ENCODE data around the gene SFRP5. TPM values are rescaled to one million over a fixed set of nuclear protein-coding genes. Genes with fewer than 3 reads are reported as not detected.

The SFRP5 gene
- total and polyA plus RNA-seq, 4 donors: 0.36 to 8.8 (median 2.6) TPM

DNA sequence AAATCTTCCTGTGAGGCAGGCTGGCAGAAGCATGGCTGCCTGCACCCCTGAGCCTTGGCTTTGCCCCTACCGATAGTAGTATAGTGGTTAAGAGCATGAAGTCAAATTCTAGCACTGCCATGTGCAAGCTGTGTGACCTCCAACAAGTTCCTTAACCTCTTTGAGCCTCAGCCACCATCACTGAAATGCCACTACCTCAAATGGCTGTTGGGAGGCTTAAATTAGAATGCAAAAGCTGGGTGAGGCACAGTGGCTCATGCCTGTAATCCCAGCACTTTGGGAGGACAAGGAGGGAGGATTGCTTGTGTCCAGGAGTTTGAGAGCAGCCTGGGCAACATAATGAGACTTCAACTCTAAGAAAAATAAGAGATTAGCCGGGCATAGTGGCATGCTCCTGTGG is 8.4 kb downstream of the SFRP5 start:
- intact Hi-C loops (cut with DNase I): no loop called here

GRCh38 chr10:97762816-97763215 is 9.0 kb downstream of the SFRP5 start:
- DNase-seq (peak in 1 of 2 donors; percentile 51), ATAC-seq (ENCODE audit: low FRiP score) (no peak)
- H3K9me3 ChIP-seq (ENCODE audit: control insufficient read depth, low read length): no peaks in the 10 kb centered on the region
- no peaks in the 10 kb centered on the region for H3K36me3 ChIP-seq (ENCODE audit: control insufficient read depth in 1 of 2, insufficient read depth in 2 of 2, low read length in 1 of 2)
- no peak overlapping the region for H3K27ac ChIP-seq (ENCODE audit: low read depth in 1 of 2, low read length in 2 of 2)
- WGBS, 2 donors: 50 to 58% methylated on average over 4 to 5 of the region's 5 CpGs
- no peaks in the 10 kb centered on the region for H3K4me1 ChIP-seq (ENCODE audit: control insufficient read depth in 1 of 2, insufficient read depth in 2 of 2, low read length in 2 of 2)
- intact Hi-C loops (cut with DNase I): no loop called here
- H3K4me3 ChIP-seq (ENCODE audit: low read length in 2 of 2): no peak overlapping the region
- H3K27me3 ChIP-seq (ENCODE audit: control insufficient read depth in 1 of 2, insufficient read depth in 2 of 2, low read length in 1 of 2): no peaks in the 10 kb centered on the region

More for the DNA sequence above, 8.4 kb downstream of the SFRP5 start:
- no peak overlapping the region for H3K27ac ChIP-seq (ENCODE audit: low read depth in 1 of 2, low read length in 2 of 2)
- H3K4me1 ChIP-seq (ENCODE audit: control insufficient read depth in 1 of 2, insufficient read depth in 2 of 2, low read length in 2 of 2): no peaks in the 10 kb centered on the region
- 77 to 81% methylated on average over 2 of the region's 2 CpGs for WGBS, 2 donors
- ATAC-seq (ENCODE audit: low FRiP score) (no peak), DNase-seq (no peak)
- H3K36me3 ChIP-seq (ENCODE audit: control insufficient read depth in 1 of 2, insufficient read depth in 2 of 2, low read length in 1 of 2): no peaks in the 10 kb centered on the region
- H3K27me3 ChIP-seq (ENCODE audit: control insufficient read depth in 1 of 2, insufficient read depth in 2 of 2, low read length in 1 of 2): no peaks in the 10 kb centered on the region
- H3K4me3 ChIP-seq (ENCODE audit: low read length in 2 of 2): no peak overlapping the region
- H3K9me3 ChIP-seq (ENCODE audit: control insufficient read depth, low read length): no peaks in the 10 kb centered on the region

DNA sequence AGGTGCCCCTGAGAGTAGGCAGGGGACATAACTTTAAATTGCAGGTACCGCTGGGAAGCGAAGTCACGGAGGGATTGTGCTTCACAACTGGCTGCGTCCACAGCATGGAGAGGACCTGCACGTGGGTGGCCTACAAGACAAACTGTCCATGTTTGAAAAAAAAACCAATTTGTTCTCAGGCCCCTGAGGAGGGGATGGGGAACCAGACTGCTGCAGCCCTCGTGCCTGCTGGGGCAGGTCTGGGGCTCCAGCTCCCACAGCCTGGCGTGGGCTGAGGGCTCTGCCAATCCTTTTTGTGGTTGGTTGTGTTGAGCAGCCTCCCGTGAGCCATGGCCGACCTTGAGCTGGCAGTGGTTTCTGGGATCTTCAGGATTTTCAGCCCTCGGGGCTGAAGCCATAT is 9.7 kb downstream of the SFRP5 start:
- DNase-seq (peak in 1 of 2 donors; percentile 54), ATAC-seq (ENCODE audit: low FRiP score) (no peak)
- H3K9me3 ChIP-seq (ENCODE audit: control insufficient read depth, low read length): no peaks in the 10 kb centered on the region
- 81 to 89% methylated on average over 10 of the region's 10 CpGs for WGBS, 2 donors
- no peak overlapping the region for H3K27ac ChIP-seq (ENCODE audit: low read depth in 1 of 2, low read length in 2 of 2)
- no peaks in the 10 kb centered on the region for H3K27me3 ChIP-seq (ENCODE audit: control insufficient read depth in 1 of 2, insufficient read depth in 2 of 2, low read length in 1 of 2)
- peaks cover 0 to 3% of the 10 kb centered on the region in 2 donors for H3K36me3 ChIP-seq (ENCODE audit: control insufficient read depth in 1 of 2, insufficient read depth in 2 of 2, low read length in 1 of 2)
- H3K4me1 ChIP-seq (ENCODE audit: control insufficient read depth in 1 of 2, insufficient read depth in 2 of 2, low read length in 2 of 2): no peaks in the 10 kb centered on the region
- no peak overlapping the region for H3K4me3 ChIP-seq (ENCODE audit: low read length in 2 of 2)
- intact Hi-C loops (cut with DNase I): no loop called here

DNA sequence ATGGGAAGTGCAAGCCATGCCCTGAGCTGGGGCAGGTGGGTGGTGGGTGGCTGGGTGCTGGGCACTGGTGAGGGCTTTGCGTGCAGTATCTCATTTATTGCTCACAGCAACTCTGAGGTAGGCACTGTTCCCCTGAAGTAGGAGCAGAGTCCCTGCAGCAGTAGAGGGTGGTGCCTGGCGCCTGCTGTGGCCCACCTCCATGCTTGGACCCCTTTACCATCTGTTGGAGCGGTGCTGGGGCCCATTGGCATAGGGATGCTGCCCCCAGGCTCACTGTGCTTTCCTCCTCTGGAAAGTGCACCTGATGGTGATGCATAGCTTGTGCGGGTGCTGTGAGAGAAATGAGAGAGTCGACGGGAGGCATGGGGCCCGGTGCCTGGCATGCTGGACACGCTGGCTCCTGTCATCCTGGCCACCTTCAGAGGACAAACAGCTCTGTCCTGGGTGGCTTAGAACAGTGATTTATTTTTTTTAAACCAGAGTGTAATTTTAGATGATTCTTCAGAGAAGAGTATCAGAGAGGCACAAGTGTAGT is 10.4 kb downstream of the SFRP5 start:
- Histone ChIP-seq H3K4me1 (ENCODE audit: control insufficient read depth in 1 of 2, insufficient read depth in 2 of 2, low read length in 2 of 2) (no peaks in the 10 kb centered on the region), H3K4me3 (ENCODE audit: low read length in 2 of 2) (no peak overlapping the region), H3K9me3 (ENCODE audit: control insufficient read depth, low read length) (no peaks in the 10 kb centered on the region), H3K27ac (ENCODE audit: low read depth in 1 of 2, low read length in 2 of 2) (no peak overlapping the region), H3K27me3 (ENCODE audit: control insufficient read depth in 1 of 2, insufficient read depth in 2 of 2, low read length in 1 of 2) (no peaks in the 10 kb centered on the region), H3K36me3 (ENCODE audit: control insufficient read depth in 1 of 2, insufficient read depth in 2 of 2, low read length in 1 of 2) (peaks cover 0 to 5% of the 10 kb centered on the region in 2 donors)
- intact Hi-C loops (cut with DNase I): no loop called here
- no peak for ATAC-seq (ENCODE audit: low FRiP score)
- peak; percentile 35 to 61 for DNase-seq
- 91% methylated on average over 8 of the region's 8 CpGs for WGBS, 2 donors

- DNase-seq: peak; percentile 30 to 62
- Histone ChIP-seq H3K27ac (ENCODE audit: low read depth in 1 of 2, low read length in 2 of 2) (no peak overlapping the region), H3K36me3 (ENCODE audit: control insufficient read depth in 1 of 2, insufficient read depth in 2 of 2, low read length in 1 of 2) (peaks cover 0 to 5% of the 10 kb centered on the region in 2 donors), H3K27me3 (ENCODE audit: control insufficient read depth in 1 of 2, insufficient read depth in 2 of 2, low read length in 1 of 2) (no peaks in the 10 kb centered on the region), H3K9me3 (ENCODE audit: control insufficient read depth, low read length) (no peaks in the 10 kb centered on the region), H3K4me3 (ENCODE audit: low read length in 2 of 2) (no peak overlapping the region), H3K4me1 (ENCODE audit: control insufficient read depth in 1 of 2, insufficient read depth in 2 of 2, low read length in 2 of 2) (no peaks in the 10 kb centered on the region)
- no peak for ATAC-seq (ENCODE audit: low FRiP score)
- WGBS, 2 donors: 91 to 92% methylated on average over 11 of the region's 11 CpGs
- intact Hi-C loops (cut with DNase I): no loop called here
Observed at GRCh38 chr10:97760461-97761257, 11.1 kb downstream of the SFRP5 start.

DNA sequence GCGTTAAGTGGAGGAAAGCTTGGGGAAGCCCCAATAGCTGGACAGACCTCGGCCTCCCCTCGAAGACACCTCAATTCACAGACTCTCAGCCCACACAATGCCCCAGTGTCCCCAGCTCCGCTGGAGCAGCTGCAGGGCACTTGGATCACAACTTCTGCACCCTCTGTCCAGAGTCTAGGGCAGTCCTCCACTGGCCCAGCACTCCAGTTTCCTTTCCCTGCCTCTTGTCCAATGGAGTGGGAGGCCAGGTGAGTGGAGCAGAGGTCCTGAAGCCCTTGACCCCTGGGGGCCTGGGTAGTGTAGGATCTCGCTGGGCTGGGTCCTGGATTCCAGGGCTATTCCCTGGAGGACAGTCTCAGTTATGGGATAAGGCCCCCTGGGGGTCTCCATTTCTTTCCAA is 11.9 kb downstream of the SFRP5 start:
- intact Hi-C loops (cut with DNase I): no loop called here
- Histone ChIP-seq H3K9me3 (ENCODE audit: control insufficient read depth, low read length) (no peaks in the 10 kb centered on the region), H3K27ac (ENCODE audit: low read depth in 1 of 2, low read length in 2 of 2) (no peak overlapping the region), H3K4me3 (ENCODE audit: low read length in 2 of 2) (no peak overlapping the region), H3K27me3 (ENCODE audit: control insufficient read depth in 1 of 2, insufficient read depth in 2 of 2, low read length in 1 of 2) (no peaks in the 10 kb centered on the region), H3K36me3 (ENCODE audit: control insufficient read depth in 1 of 2, insufficient read depth in 2 of 2, low read length in 1 of 2) (peaks cover 3 to 5% of the 10 kb centered on the region in 2 donors), H3K4me1 (ENCODE audit: control insufficient read depth in 1 of 2, insufficient read depth in 2 of 2, low read length in 2 of 2) (no peaks in the 10 kb centered on the region)
- ATAC-seq (ENCODE audit: low FRiP score) (no peak), DNase-seq (peak; percentile 22 to 27)
- WGBS, 2 donors: 74 to 78% methylated on average over 5 of the region's 5 CpGs

DNA sequence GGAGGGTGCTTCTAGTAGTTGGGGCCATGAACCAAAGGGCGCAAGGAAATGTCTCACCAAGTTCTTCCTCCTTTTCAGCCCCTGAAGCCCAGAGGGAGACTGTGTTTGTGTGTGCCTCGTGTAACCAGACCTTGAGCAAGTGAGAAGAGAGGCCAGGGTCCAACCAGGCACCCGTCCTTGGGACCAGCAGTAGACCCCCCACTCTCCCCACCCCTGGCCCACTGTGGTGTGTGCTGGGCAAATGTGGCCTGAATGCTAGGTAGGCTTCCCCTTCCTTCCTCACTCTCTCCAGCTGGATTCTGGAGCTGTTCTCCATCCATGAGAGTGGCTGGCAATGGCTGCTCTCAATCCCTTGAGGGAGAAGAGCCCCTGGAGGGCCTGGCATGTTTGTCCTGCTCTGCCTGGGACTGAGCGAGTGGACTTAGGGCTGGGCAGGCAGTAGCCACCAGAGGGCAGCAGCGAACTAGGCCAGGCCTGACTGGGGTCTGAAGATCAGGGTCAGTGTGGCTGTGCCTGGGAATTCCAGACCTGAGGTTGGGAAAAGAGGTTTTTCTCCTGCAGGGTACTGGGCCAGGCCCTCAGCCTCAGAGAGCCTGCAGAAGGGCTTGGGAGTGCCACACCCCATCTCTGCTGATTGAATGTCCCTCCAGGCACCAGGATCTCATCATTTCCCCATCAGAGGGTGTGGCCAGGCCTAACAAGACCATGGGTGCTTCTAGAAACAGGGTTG is 12.5 kb downstream of the SFRP5 start:
- Histone ChIP-seq H3K9me3 (ENCODE audit: control insufficient read depth, low read length) (no peaks in the 10 kb centered on the region), H3K27ac (ENCODE audit: low read depth in 1 of 2, low read length in 2 of 2) (no peak overlapping the region), H3K4me3 (ENCODE audit: low read length in 2 of 2) (no peak overlapping the region), H3K4me1 (ENCODE audit: control insufficient read depth in 1 of 2, insufficient read depth in 2 of 2, low read length in 2 of 2) (no peaks in the 10 kb centered on the region), H3K27me3 (ENCODE audit: control insufficient read depth in 1 of 2, insufficient read depth in 2 of 2, low read length in 1 of 2) (no peaks in the 10 kb centered on the region), H3K36me3 (ENCODE audit: control insufficient read depth in 1 of 2, insufficient read depth in 2 of 2, low read length in 1 of 2) (peaks cover 3 to 5% of the 10 kb centered on the region in 2 donors)
- whole genome bisulfite sequencing, 2 donors: 46 to 48% methylated on average over 5 of the region's 5 CpGs
- ATAC-seq (ENCODE audit: low FRiP score): peak; percentile 68
- intact Hi-C loops (cut with DNase I): no loop called here
- DNase-seq: peak; percentile 71 to 84

GRCh38 chr10:97757471-97757870 is 14.3 kb downstream of the SFRP5 start:
- H3K27ac ChIP-seq (ENCODE audit: low read depth in 1 of 2, low read length in 2 of 2): no peak overlapping the region
- no peaks in the 10 kb centered on the region for H3K27me3 ChIP-seq (ENCODE audit: control insufficient read depth in 1 of 2, insufficient read depth in 2 of 2, low read length in 1 of 2)
- H3K4me1 ChIP-seq (ENCODE audit: control insufficient read depth in 1 of 2, insufficient read depth in 2 of 2, low read length in 2 of 2): no peaks in the 10 kb centered on the region
- no peak for ATAC-seq (ENCODE audit: low FRiP score)
- H3K4me3 ChIP-seq (ENCODE audit: low read length in 2 of 2): no peak overlapping the region
- intact Hi-C loops (cut with DNase I): no loop called here
- peaks cover 6 to 7% of the 10 kb centered on the region in 2 donors for H3K36me3 ChIP-seq (ENCODE audit: control insufficient read depth in 1 of 2, insufficient read depth in 2 of 2, low read length in 1 of 2)
- WGBS, 2 donors: 90 to 91% methylated on average over 6 of the region's 6 CpGs
- no peaks in the 10 kb centered on the region for H3K9me3 ChIP-seq (ENCODE audit: control insufficient read depth, low read length)
- DNase-seq: peak in 1 of 2 donors; percentile 50

All from aorta (tissue), 5 donors.